ENCODE results near the gene FOXO4.

The FOXO4 gene

DNA sequence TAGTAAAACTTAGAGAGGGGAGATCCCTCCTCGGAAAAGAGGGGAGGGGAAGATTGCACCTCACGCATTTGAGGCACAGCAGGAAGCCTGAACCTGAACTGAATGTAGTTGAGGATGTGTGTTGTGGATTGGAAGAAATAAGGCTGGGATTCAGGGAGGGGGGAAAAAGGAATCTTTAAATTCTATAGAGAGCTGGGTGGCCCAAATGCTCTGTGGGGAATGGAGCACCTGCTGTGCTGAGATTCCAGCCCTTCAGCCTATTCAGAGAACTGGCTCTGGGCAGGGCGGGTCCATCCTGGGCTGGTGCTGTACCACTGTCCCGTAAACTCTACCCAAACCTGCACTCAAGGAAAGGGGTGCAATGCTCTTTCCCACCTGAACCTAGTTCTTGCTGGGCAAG, 4.1 kb downstream of the FOXO4 start:
- DNase-seq (ENCODE audit: low read depth in 2 of 2), result no peak

DNA sequence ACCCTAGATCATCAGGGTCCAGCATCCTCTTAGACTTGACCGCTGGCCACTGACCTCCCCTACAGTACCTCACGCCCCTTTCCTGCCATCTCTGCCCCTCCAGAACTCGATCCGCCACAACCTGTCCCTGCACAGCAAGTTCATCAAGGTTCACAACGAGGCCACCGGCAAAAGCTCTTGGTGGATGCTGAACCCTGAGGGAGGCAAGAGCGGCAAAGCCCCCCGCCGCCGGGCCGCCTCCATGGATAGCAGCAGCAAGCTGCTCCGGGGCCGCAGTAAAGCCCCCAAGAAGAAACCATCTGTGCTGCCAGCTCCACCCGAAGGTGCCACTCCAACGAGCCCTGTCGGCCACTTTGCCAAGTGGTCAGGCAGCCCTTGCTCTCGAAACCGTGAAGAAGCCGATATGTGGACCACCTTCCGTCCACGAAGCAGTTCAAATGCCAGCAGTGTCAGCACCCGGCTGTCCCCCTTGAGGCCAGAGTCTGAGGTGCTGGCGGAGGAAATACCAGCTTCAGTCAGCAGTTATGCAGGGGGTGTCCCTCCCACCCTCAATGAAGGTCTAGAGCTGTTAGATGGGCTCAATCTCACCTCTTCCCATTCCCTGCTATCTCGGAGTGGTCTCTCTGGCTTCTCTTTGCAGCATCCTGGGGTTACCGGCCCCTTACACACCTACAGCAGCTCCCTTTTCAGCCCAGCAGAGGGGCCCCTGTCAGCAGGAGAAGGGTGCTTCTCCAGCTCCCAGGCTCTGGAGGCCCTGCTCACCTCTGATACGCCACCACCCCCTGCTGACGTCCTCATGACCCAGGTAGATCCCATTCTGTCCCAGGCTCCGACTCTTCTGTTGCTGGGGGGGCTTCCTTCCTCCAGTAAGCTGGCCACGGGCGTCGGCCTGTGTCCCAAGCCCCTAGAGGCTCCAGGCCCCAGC, 5.2 kb downstream of the FOXO4 start:
- no peak for DNase-seq (ENCODE audit: low read depth in 2 of 2)

DNA sequence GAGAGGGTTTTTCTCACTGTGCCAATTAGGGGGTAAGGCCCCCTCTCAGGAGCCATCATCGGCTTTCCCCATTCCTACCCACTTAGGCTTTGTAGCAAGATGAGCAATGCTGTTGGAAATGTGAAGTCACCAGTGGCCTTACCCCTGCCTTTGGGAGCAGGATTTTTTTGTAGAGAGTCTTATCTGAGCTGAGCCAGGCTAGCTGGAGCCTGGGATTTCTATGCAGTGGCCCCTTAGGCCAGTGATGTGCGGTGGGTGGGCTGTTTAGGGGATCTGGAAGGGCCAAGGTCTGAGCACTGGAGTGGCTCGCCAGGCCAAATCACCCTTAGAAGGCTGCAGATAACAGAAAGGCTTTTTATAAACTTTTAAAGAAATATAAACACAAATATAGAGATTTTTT, 6.6 kb downstream of the FOXO4 start:
- no peak for DNase-seq (ENCODE audit: low read depth in 2 of 2)

DNA sequence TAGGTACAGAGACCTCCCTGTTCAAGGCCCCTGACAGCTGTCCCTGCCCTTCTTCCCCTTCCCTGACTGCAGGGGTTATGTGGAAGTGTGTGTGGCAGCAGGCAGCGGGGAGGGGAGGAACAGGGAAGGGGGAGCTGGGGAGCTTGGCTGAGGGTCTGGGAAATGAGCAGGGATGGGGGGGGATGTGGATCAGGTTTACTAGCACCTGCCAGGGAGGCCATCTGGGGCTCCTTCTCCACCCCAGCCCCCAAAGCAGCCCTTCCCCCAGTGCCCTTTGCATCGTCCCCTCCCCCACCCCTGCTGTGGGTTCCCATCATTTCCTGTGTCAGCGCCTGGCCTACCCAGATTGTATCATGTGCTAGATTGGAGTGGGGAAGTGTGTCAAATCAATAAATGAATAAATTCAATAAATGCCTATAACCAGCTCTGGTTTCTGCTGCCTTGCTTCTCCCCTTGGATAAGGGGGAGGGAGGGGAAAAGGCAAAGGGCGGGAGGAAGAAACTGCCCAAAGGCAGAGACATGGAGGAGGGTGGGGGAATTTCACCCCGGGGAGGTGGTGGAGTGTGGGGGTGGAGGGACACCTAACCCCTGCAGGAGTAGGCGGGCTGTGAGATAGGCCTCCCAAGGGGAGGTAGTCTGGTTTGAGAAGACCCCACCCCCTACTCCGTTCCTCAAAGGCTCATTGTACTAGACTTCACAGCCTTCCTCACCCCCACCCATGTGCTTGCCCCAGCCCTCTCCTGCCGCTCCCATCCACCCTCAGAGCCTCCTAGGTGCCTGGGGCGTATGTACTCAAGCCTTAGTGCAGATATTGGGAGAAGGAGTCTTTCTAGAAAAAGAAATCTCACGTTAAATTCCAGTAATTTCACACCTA, 7.7 kb downstream of the FOXO4 start:
- no peak for DNase-seq (ENCODE audit: low read depth in 2 of 2)

DNA sequence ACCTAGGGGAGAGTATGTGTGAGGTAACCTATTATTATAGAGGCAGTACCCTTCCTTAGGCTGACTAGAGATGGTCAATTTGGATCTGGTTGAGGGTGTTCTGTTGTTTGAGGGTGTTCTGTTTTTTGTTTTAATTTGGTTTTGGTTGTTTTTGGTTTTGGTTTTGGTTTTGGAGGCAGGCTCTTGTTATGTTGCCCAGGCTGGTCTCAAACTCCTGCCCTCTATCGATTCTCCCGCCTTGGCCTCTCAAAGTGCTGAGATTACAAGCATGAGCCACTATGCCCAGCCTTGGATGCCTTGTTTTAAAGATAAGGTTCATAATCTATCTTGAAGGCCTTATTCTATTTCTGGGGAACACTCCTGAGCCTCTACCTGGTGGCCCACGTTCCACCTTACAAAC, 10.0 kb downstream of the FOXO4 start:
- DNase-seq (ENCODE audit: low read depth in 2 of 2), result no peak

DNA sequence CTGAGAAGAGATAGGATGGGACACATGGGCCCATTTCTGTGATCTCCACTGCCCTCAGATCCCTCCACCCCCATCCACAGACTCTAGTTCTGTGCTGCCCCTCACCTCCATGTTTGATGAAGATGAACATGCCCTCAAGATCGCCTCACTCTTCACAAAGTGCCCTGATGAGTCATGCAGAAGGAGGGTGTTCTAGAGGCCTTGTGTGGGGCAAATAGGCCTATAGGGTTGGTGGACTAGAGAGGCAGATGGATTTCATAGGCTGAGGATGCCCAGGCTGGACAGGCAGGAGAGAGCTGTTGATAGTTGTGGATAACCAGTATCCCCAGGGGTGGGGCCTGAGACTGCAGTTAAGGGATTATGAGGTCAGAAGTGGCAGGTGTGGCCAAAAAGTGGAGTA, 10.8 kb downstream of the FOXO4 start, which contains the start of gene CXorf65:
Gene CXorf65, minus strand, starts transcription at position 314 of the 400 bp plus-strand sequence. Its CDS starts 184 bp downstream, at position 130.
- no peak for DNase-seq (ENCODE audit: low read depth in 2 of 2)

DNA sequence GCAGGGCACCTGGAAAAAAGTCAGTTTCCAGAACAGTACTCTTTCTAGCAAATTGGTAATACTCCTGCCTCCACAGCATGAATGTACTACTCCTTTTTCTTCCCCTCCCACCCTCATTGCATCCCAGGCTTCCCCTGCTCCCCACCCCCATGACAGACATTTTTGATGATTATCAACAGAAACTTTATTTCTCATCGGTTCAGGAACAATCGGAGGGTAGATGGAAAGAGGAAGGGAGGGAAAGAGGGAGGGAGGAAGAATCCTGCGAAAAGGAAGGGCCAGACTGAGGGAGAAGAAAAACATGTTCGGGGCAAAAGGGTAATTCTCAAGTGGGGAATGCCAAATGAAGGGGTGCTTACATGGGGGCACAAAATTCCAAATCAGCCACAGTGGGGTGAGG, 11.6 kb downstream of the FOXO4 start:
- DNase-seq (ENCODE audit: low read depth in 2 of 2), result no peak

DNA sequence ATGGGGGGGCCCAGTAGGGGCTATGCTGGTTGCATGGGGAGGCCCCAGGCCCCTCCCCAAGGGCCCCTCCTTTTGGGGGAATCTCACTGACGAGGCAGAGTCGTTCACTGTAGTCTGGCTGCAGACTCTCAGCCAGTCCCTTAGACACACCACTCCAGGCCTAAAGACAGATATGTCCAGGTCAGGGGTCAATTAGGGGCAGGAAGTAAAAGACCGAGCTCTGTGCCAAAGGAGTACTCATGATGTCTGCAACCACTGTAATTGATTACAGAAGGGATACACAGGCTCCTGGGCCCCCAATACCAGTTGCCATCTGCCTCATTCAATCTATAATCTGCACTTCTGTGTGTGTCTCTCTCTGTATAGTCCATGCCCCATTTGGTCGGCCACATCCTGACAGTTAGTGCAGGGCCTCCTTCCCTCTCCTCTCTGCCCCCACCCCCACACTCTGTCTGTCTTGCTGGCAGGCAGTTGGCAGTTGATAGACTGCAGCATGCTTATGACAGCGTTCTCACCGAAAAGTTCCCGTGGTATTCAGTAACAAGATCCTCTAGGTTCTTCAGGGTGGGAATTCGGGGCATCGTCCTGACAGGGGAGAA, 12.2 kb downstream of the FOXO4 start:
- no peak for DNase-seq (ENCODE audit: low read depth in 2 of 2)

DNA sequence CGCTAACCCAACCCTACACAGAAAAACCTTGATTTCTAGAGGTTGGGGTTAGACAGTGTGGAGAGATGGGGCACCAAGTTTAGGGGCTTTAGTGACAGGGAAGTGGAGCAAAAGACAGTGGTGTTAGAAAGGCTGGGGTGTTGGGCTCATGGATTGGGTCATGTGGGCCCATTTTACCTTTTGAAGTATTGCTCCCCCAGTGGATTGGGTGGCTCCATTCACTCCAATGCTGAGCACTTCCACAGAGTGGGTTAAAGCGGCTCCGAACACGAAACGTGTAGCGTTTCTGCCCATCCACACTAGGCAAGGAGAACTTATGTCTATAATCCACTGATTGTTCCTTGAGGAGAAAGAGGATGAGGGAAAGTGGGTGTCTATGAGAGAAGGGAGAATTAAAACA, 13.4 kb downstream of the FOXO4 start:
- DNase-seq (ENCODE audit: low read depth in 2 of 2), result no peak

DNA sequence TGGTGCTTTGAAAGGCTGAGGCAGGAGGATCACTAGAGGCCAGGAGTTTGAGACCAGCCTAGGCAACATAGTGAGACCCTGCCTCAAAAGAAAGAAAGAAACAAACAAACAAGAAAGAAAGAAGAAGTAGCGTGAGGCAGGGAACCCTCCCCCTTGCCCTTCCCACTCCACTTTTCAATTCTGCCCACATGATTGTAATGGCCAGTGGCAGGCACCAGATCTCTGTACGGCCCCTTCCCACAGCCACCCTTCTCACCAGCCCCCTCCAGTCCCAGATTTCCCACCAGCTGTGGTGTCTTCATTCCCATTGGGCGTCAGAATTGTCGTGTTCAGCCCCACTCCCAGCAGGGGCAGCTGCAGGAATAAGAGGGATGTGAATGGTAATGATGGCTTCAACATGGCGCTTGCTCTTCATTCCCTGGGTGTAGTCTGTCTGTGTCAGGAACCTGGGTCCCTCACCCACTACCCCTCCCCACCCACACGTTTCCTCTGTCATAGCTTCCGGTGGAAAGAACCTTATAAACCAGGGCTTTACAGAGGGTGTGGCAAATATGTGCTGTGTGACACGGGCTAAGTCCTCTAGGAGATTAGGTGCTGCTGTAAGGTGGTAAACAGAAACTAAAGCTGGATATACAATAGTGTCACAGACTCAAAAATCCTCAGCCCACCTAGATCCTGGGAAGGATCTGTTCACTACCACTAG, 15.6 kb downstream of the FOXO4 start, which contains the start of gene IL2RG:
Gene IL2RG, minus strand, starts transcription at position 437 of the 703 bp plus-strand sequence. Its CDS starts 38 bp downstream, at position 399.
- peak; percentile 53 to 60 for DNase-seq (ENCODE audit: low read depth in 2 of 2)

DNA sequence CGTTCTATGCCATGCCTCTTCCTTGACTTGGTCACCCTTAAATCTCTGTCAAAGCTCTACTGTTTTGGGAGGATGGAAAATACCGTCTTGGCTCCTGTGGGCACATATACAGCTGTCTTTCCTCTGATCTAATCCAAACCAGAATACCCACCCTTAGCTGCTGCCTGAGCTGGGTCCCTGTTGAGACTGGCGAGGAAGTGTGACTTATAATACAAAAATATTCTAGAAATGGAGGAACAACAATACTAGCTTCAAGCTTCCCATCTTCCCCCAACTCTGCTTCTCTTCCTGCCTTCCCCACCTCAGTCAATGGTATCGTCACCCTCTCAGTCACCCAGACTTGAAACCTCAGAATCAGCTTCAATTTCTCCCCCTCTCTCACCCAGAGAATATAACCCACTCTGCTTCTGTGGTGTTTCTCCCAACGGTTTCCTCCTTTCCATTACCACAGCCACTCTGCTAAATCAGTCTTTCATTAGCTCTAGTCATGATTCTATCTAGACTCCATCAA, 16.3 kb downstream of the FOXO4 start:
- DNase-seq (ENCODE audit: low read depth in 2 of 2), result no peak

DNA sequence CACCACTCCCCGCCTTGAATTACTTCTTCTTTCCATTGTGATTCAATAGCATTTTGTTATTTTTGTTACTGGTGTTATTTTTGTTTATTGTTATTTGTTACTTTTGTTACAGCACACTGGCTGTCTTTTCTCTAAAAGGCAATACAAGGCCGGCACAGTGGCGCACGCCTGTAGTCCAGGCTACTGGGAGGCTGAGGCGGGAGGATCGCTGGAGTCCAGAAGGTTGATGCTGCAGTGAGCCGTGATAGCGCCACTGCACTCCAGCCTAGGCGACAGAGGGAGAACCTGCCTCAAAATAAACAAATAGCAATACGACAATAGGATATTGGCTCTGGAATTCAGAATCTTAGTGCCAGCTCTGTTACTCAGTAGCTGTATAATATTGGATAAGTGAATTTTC, 21.7 kb downstream of the FOXO4 start:
- no peak for DNase-seq (ENCODE audit: low read depth in 2 of 2)

DNA sequence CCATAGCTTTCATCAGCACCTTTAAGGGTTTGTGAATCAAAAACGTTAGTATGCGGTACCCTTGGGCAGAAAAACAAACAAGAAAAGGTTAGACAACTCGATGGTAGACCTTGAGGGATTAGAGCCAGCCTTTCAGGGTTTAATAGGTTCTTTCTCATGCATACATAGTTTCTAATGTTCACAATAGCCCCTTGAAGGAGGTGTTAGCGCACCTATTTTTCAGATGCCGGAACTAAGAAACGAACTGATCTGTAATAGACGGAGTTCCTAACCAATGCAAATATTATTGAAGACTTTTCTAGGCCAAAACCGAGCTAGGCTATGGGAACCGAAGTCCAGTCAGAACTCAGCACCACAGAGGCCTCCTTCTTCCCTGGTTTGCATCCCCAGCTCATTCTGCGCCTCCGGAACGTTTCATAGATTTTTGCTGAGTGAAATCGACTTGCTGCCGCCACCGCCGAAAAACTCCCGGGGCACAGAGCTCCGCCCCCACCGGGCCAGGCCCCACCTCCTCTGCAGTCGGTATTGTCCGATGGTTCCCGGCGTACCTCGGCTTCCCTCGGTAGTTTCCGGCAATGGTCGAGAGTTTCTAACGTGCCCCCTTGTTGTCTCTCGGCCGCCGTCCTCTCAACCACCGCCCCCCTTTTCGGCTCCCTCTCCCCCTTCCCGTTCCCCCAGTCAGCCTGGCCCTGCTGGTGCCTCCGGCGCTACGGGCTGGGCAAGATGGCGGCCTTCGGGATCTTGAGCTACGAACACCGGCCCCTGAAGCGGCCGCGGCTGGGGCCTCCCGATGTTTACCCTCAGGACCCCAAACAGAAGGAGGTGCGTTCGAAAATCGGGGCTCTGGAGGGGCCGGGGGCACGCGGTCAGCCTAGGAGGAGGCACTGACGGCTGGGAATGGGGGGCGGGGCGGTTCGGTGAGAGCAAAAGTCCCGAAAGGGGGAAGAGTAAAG, 22.7 kb downstream of the FOXO4 start, which contains the start of gene MED12:
Gene MED12, plus strand, starts transcription at position 565 of the 953 bp plus-strand sequence. Its CDS starts 159 bp downstream, at position 724.
- DNase-seq (ENCODE audit: low read depth in 2 of 2), result peak; percentile 66 to 79

DNA sequence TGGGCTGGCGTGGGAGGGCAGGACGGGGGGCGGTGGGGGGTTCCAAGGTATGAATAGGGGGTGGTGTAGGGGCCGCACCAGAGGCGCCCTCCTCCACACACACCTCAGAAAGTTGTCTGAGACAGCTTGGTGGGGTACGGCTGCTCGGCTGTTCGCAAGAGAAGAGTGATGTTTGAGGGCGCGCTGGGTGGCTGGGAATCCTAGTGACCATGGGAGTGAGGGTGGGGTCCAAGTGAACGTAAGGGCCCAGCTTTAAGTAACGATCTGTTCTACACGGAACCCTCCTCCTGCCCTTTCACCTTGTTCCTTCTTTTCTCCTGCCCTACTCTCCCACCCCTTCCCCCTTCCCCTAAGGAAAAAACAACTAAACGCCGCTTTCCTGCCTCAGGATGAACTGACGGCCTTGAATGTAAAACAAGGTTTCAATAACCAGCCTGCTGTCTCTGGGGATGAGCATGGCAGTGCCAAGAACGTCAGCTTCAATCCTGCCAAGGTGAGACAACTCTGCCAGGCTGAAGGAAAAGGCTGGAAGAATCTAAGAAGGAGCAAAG, 23.4 kb downstream of the FOXO4 start:
- no peak for DNase-seq (ENCODE audit: low read depth in 2 of 2)

DNA sequence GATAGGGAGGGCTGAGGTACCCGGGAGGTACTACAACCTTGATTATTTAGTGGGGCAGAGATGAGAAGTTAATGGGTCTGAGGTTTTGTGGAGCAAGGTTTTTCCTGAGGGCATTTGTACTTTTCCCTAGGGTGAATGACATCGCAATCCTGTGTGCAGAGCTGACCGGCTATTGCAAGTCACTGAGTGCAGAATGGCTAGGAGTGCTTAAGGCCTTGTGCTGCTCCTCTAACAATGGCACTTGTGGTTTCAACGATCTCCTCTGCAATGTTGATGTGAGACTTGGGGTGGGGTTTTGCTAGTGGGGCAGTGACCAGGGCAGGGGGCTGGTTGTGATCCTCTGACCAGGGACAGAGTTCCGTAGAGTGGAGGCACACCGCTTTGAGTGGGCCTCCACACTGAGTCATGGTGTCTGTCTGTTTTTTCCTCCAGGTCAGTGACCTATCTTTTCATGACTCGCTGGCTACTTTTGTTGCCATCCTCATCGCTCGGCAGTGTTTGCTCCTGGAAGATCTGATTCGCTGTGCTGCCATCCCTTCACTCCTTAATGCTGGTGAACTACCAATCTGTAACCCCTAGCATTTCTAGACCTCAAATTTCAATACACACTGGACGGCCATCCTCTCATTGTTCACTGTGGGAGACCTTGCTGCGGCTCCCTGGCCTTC, 32.6 kb downstream of the FOXO4 start:
- DNase-seq (ENCODE audit: low read depth in 2 of 2), result no peak

DNA sequence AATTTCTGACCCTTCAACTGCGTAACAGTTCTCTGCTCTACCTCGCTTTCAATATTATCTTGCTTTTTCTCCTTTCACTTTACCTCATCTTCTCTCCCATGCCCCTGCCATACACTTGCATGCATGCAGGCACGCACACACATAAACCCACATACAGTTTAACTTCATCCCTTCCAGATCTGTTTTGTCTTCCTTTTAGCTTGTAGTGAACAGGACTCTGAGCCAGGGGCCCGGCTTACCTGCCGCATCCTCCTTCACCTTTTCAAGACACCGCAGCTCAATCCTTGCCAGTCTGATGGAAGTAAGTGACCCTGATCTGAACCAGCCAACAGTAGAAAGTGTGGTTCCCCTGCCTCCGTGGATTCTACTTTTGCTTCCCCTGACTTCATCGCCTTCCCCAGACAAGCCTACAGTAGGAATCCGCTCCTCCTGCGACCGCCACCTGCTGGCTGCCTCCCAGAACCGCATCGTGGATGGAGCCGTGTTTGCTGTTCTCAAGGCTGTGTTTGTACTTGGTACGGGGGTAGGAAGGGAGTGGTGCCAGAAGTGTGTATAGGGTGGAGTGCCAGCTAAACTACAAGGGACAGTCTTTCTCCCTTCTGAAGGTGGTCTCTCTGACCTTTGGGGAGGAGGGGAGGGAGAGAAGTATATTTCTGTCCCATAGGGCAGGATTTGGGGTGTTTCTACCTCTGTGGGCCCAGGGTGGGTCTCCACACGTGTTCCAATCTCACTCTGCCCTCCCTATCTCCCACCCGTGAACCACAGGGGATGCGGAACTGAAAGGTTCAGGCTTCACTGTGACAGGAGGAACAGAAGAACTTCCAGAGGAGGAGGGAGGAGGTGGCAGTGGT, 33.5 kb downstream of the FOXO4 start:
- DNase-seq (ENCODE audit: low read depth in 2 of 2), result peak; percentile 37 to 67

DNA sequence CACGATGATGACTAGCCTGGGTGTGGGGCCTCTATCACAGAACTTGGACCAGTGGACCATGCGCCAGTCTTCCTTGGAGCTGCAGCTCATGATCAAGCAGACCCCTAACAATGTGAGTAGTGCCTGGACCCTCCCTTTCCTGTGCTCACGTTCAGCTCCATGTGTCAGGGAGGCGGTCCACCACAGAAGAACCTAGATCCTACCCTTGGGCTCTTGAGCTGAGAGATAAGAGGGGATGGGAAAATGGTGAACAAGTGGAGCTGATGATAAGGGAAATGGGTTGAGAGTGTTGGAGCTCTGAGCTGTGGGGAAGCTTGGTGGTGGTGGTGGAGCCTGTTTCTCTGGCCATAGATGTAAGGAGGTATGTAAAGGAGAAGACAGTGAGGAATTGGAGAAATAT, 35.9 kb downstream of the FOXO4 start:
- no peak for DNase-seq (ENCODE audit: low read depth in 2 of 2)

DNA sequence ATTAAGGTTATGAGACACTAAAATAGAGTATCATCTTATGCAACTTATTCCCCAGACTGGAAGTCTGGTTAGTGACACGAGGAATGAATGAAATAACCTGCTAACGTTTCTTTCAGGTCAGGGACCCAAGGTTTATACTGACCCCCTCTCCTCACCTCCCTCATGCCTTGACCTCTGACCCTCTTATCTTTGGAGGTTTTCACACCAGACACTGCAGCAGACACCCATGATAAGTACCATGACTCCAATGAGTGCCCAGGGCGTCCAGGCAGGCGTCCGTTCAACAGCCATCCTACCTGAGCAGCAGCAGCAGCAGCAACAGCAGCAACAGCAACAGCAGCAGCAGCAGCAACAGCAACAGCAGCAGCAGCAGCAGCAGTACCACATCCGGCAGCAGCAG, 44.8 kb downstream of the FOXO4 start:
- DNase-seq (ENCODE audit: low read depth in 2 of 2), result no peak
